H9 (cell line): Measurements from ENCODE around the gene PDE2A. TPM values are rescaled to one million over a fixed set of nuclear protein-coding genes. Genes with fewer than 3 reads are reported as not detected.

Source experiments
- DNase-seq: peaks from one replicate; pipeline ENCODE4 v3.0.0-alpha.2; 2017
- H2AFZ ChIP-seq: one replicate; pipeline ENCODE4 v1.6.1; 2013; ENCODE audit warnings: mild to moderate bottlenecking, low read length, control low read depth, moderate library complexity
- H2AK5ac ChIP-seq: 2 replicates; pipeline ENCODE4 v1.6.1; 2013; ENCODE audit warnings: low read length, control low read depth, mixed read lengths; ENCODE audit not compliant: insufficient read length
- H2BK120ac ChIP-seq: one replicate; pipeline ENCODE4 v1.6.1; 2013; ENCODE audit warnings: low read depth, mild to moderate bottlenecking, low read length, control low read depth, inconsistent platforms; ENCODE audit not compliant: poor library complexity, severe bottlenecking
- H2BK12ac ChIP-seq: 2 replicates; pipeline ENCODE4 v1.6.1; 2013; ENCODE audit warnings: low read length, control low read depth, mixed read lengths, low read depth; ENCODE audit not compliant: insufficient read length
- H2BK15ac ChIP-seq: 2 replicates; pipeline ENCODE4 v1.6.1; 2013; ENCODE audit warnings: low read depth, low read length, control low read depth
- H2BK20ac ChIP-seq: one replicate; pipeline ENCODE4 v1.6.1; 2013; ENCODE audit warnings: low read depth, mild to moderate bottlenecking, low read length, control low read depth, inconsistent platforms; ENCODE audit not compliant: poor library complexity, severe bottlenecking
- H2BK5ac ChIP-seq: 2 replicates; pipeline ENCODE4 v1.6.1; 2013; ENCODE audit warnings: low read length, control low read depth, mixed read lengths; ENCODE audit not compliant: insufficient read length
- H3K14ac ChIP-seq: 2 replicates; pipeline ENCODE4 v1.6.1; 2013; ENCODE audit warnings: low read length, control low read depth; ENCODE audit not compliant: insufficient read depth
- H3K18ac ChIP-seq: 2 replicates; pipeline ENCODE4 v1.6.1; 2013; ENCODE audit warnings: low read depth, mild to moderate bottlenecking, mixed read lengths, low read length, control low read depth; ENCODE audit not compliant: insufficient read length
- H3K23ac ChIP-seq: 2 replicates; pipeline ENCODE4 v1.6.1; 2013; ENCODE audit warnings: low read length, control low read depth, mixed read lengths, low read depth; ENCODE audit not compliant: insufficient read length
- H3K23me2 ChIP-seq: 2 replicates; pipeline ENCODE4 v1.6.1; 2013; ENCODE audit warnings: low read depth, mild to moderate bottlenecking, mixed read lengths, low read length, control low read depth; ENCODE audit not compliant: insufficient read length, poor library complexity, severe bottlenecking
- H3K27ac ChIP-seq: 2 replicates; pipeline ENCODE4 v1.5.1; 2013; ENCODE audit warnings: low read length, control low read depth, mixed read lengths, low read depth; ENCODE audit not compliant: insufficient read length
- H3K27me3 ChIP-seq: 2 replicates; pipeline ENCODE4 v1.6.1; 2013; ENCODE audit warnings: low read length, control low read depth, inconsistent platforms; ENCODE audit not compliant: insufficient read depth
- H3K4ac ChIP-seq: 2 replicates; pipeline ENCODE4 v1.6.1; 2013; ENCODE audit warnings: low read depth, mild to moderate bottlenecking, control low read depth, inconsistent platforms, low read length, moderate library complexity
- H3K4me1 ChIP-seq: 2 replicates; pipeline ENCODE4 v1.6.1; 2013; ENCODE audit warnings: low read length, control low read depth, inconsistent platforms; ENCODE audit not compliant: insufficient read depth
- H3K4me2 ChIP-seq: 2 replicates; pipeline ENCODE4 v1.6.1; 2013; ENCODE audit warnings: low read length, control low read depth, mixed read lengths; ENCODE audit not compliant: insufficient read length, insufficient read depth
- H3K56ac ChIP-seq: 2 replicates; pipeline ENCODE4 v1.6.1; 2013; ENCODE audit warnings: low read depth, mild to moderate bottlenecking, mixed read lengths, low read length, control low read depth; ENCODE audit not compliant: insufficient read length
- H3K79me1 ChIP-seq: 2 replicates; pipeline ENCODE4 v1.6.1; 2013; ENCODE audit warnings: low read depth, mild to moderate bottlenecking, moderate library complexity, low read length, control low read depth, inconsistent platforms; ENCODE audit not compliant: insufficient read depth, poor library complexity, severe bottlenecking
- H3K79me2 ChIP-seq: 2 replicates; pipeline ENCODE4 v1.6.1; 2013; ENCODE audit warnings: low read length, control low read depth, inconsistent platforms; ENCODE audit not compliant: insufficient read depth
- H3K9ac ChIP-seq: 2 replicates; pipeline ENCODE4 v1.6.1; 2013; ENCODE audit warnings: low read length, control low read depth, mixed read lengths; ENCODE audit not compliant: insufficient read length; ENCODE audit errors: extremely low read depth
- H3K9me3 ChIP-seq: one replicate; pipeline ENCODE4 v1.6.1; 2013; ENCODE audit warnings: low read depth, low read length, inconsistent platforms; ENCODE audit not compliant: control insufficient read depth
- H3T11ph ChIP-seq: one replicate; pipeline ENCODE4 v1.6.1; 2013; ENCODE audit warnings: mild to moderate bottlenecking, low read length, control low read depth, inconsistent platforms
- H4K20me1 ChIP-seq: one replicate; pipeline ENCODE4 v1.6.1; 2013; ENCODE audit not compliant: control insufficient read depth, insufficient read length, insufficient read depth
- H4K5ac ChIP-seq: 2 replicates; pipeline ENCODE4 v1.6.1; 2013; ENCODE audit warnings: low read depth, mild to moderate bottlenecking, mixed read lengths, low read length, control low read depth; ENCODE audit not compliant: insufficient read length
- H4K8ac ChIP-seq: replicated peaks from 2 replicates; pipeline ENCODE4 v1.6.1; 2013; ENCODE audit warnings: low read length, control low read depth, mixed read lengths, low read depth; ENCODE audit not compliant: insufficient read length
- H4K91ac ChIP-seq: 2 replicates; pipeline ENCODE4 v1.6.1; 2013; ENCODE audit warnings: low read depth, mild to moderate bottlenecking, moderate library complexity, mixed read lengths, low read length, control low read depth; ENCODE audit not compliant: insufficient read length
- H3K27ac Mint-ChIP-seq, 3 experiments: 2 replicates in 2 of 3; 3 replicates in 1 of 3; pipeline ENCODE4 v1.8.0; 2020 to 2021; ENCODE audit warnings: mixed read lengths in 3 of 3, mild to moderate bottlenecking in 1 of 3, moderate library complexity in 1 of 3
- H3K27me3 Mint-ChIP-seq: 2 replicates; pipeline ENCODE4 v1.8.0; 2021; ENCODE audit warnings: low read depth, mild to moderate bottlenecking, moderate library complexity, mixed read lengths
- H3K36me3 Mint-ChIP-seq, 3 experiments: 2 replicates in 2 of 3; 3 replicates in 1 of 3; pipeline ENCODE4 v1.8.0; 2020 to 2021; ENCODE audit warnings: low read depth in 3 of 3, mixed read lengths in 3 of 3; ENCODE audit not compliant: insufficient read depth in 1 of 3
- H3K4me1 Mint-ChIP-seq, 2 experiments: 2 replicates each; pipeline ENCODE4 v1.8.0; 2020; ENCODE audit warnings: mixed read lengths in 2 of 2
- H3K4me3 Mint-ChIP-seq, 2 experiments: 2 replicates in 1 of 2; 3 replicates in 1 of 2; pipeline ENCODE4 v1.8.0; 2020 to 2021; ENCODE audit warnings: mild to moderate bottlenecking in 2 of 2, mixed read lengths in 2 of 2, moderate library complexity in 1 of 2
- H3K9me3 Mint-ChIP-seq, 2 experiments: 2 replicates in 1 of 2; 3 replicates in 1 of 2; pipeline ENCODE4 v1.8.0; 2020; ENCODE audit warnings: mild to moderate bottlenecking in 2 of 2, mixed read lengths in 2 of 2, moderate library complexity in 1 of 2
- CTCF ChIP-seq: fragments of 200-600 bp; sonication (generic); conservative IDR thresholded peaks from 3 replicates; pipeline ENCODE4 v1.8.0; 2021; ENCODE audit warnings: antibody characterized with exemption, mild to moderate bottlenecking
- WGBS: extraction: QIAGEN DNeasy Blood & Tissue Kit; methylation state at CpG from one replicate; pipeline ENCODE4 v1.1.7; 2013; ENCODE audit warnings: missing lambda C conversion rate, low lambda C conversion rate, mixed read lengths; ENCODE audit not compliant: insufficient read length; ENCODE audit errors: extremely low coverage; 5-methylcytosine and 5-hydroxymethylcytosine counted together
- total RNA-seq: library from RNA; stranded (reverse); gene quantifications from 2 replicates; pipeline ENCODE4 v1.2.1, GENCODE V29; 2021

Gene PDE2A
- total RNA-seq, 1 experiment from 2014 or later = 3.4 TPM

- no peak overlapping the region for H3T11ph ChIP-seq
- Mint-ChIP-seq H3K27me3 (no peaks in the 10 kb centered on the region), H3K27ac (peak overlapping the region in 2 of 3 experiments; percentile 13 to 83; a peak in 2 of 7 replicates), H3K9me3 (no peaks in the 10 kb centered on the region), H3K36me3 (peaks cover 18 to 45% (median 38%) of the 10 kb centered on the region in 3 experiments), H3K4me1 (peaks cover 33 to 54% of the 10 kb centered on the region in 2 experiments), H3K4me3 (no peak overlapping the region)
- H3K79me2 ChIP-seq = no peaks in the 10 kb centered on the region
- H3K18ac ChIP-seq = no peak overlapping the region
- H3K56ac ChIP-seq = no peak overlapping the region
- no peak for TF ChIP-seq CTCF
- no peak overlapping the region for H3K27ac ChIP-seq
- H2AK5ac ChIP-seq = no peak overlapping the region
- H3K27me3 ChIP-seq = no peaks in the 10 kb centered on the region
- no peaks in the 10 kb centered on the region for H3K79me1 ChIP-seq
- no peak overlapping the region for H3K4me2 ChIP-seq
- no peak for DNase-seq
- H3K23ac ChIP-seq = no peak overlapping the region
- no CpG with 5 or more reads among the region's 10 CpGs for WGBS
- H2BK12ac ChIP-seq = no peak overlapping the region
- no peak overlapping the region for H4K91ac ChIP-seq
- no peak overlapping the region for H2BK120ac ChIP-seq
- H4K5ac ChIP-seq = no peak overlapping the region
- H3K9ac ChIP-seq = no peak overlapping the region
- H4K20me1 ChIP-seq = peaks cover 2% of the 10 kb centered on the region
- no peak overlapping the region for H2BK20ac ChIP-seq
- H2AFZ ChIP-seq = no peak overlapping the region
- peaks cover 4% of the 10 kb centered on the region; the same call in 1 of the 2 replicates for H3K4me1 ChIP-seq
- no peaks in the 10 kb centered on the region for H3K9me3 ChIP-seq
- no peak overlapping the region for H2BK5ac ChIP-seq
- H3K14ac ChIP-seq = no peak overlapping the region
- H3K23me2 ChIP-seq = peaks cover 3% of the 10 kb centered on the region
- no peak overlapping the region for H4K8ac ChIP-seq
- no peak overlapping the region for H3K4ac ChIP-seq
- no peak overlapping the region for H2BK15ac ChIP-seq
Observed at GRCh38 chr11:72701466-72701865, 27.2 kb upstream of the PDE2A start.
